IMR-90 (cell line): Measurements from ENCODE around the gene PPP3CB. TPM values are rescaled to one million over a fixed set of nuclear protein-coding genes. Genes with fewer than 3 reads are reported as not detected.

Experiments
- ATAC-seq: fragments of 200-7000 bp; cut with Tn5 transposase; 2 replicates; pipeline ENCODE4 v1.9.1; 2020; ENCODE audit warnings: low read depth, mild to moderate bottlenecking, moderate library complexity
- BruUV-seq: library from RNA; stranded (reverse); fragments of 400-500 nt; replicated peaks from 2 replicates; lab custom pipeline; 2021; lab: Mats Ljungman, UMichigan
- CTCF ChIA-PET: fragments of 300-600 bp; formaldehyde crosslinking; extraction: SDS; loops from one replicate; lab custom pipeline; 2021; ENCODE audit warnings: antibody characterized with exemption; lab: Yijun Ruan, JAX
- POLR2A ChIA-PET: fragments of 300-600 bp; sonication (Branson Sonifier 250); formaldehyde crosslinking; loops from one replicate; lab custom pipeline; 2022; ENCODE audit warnings: antibody characterized with exemption; ENCODE audit not compliant: unreplicated experiment; lab: Charles Lee
- DNase-seq: peaks from one replicate; pipeline ENCODE4 v3.0.0; 2013
- H2AFZ ChIP-seq: replicated peaks from 2 replicates; pipeline ENCODE3; 2013; ENCODE audit warnings: low read length, mild to moderate bottlenecking; ENCODE audit not compliant: poor library complexity
- H2AK5ac ChIP-seq: 2 replicates; pipeline ENCODE4 v1.6.1; 2013; ENCODE audit warnings: low read depth, low read length, inconsistent platforms
- H2AK9ac ChIP-seq: replicated peaks from 2 replicates; pipeline ENCODE3; 2013; ENCODE audit warnings: mild to moderate bottlenecking, low read depth, low read length, moderate library complexity; ENCODE audit not compliant: poor library complexity
- H2BK120ac ChIP-seq: 2 replicates; pipeline ENCODE4 v1.6.1; 2013; ENCODE audit warnings: low read depth, low read length, inconsistent platforms
- H2BK15ac ChIP-seq: 3 replicates; pipeline ENCODE4 v1.6.1; 2013; ENCODE audit warnings: low read depth, low read length, inconsistent platforms
- H2BK20ac ChIP-seq: 2 replicates; pipeline ENCODE4 v1.6.1; 2013; ENCODE audit warnings: low read depth, mild to moderate bottlenecking, inconsistent platforms, low read length, moderate library complexity
- H2BK5ac ChIP-seq: 2 replicates; pipeline ENCODE4 v1.6.1; 2013; ENCODE audit warnings: mild to moderate bottlenecking, low read depth, low read length, inconsistent platforms; ENCODE audit not compliant: poor library complexity, severe bottlenecking
- H3K14ac ChIP-seq: replicated peaks from 2 replicates; pipeline ENCODE4 v1.6.1; 2013; ENCODE audit warnings: low read depth, low read length, inconsistent platforms
- H3K18ac ChIP-seq: 2 replicates; pipeline ENCODE4 v1.6.1; 2013; ENCODE audit warnings: low read depth, low read length, control low read depth
- H3K23ac ChIP-seq: 2 replicates; pipeline ENCODE4 v1.6.1; 2013; ENCODE audit warnings: low read depth, low read length, inconsistent platforms
- H3K27ac ChIP-seq: 2 replicates; pipeline ENCODE4 v1.5.1; 2013; ENCODE audit warnings: mild to moderate bottlenecking, control low read depth, low read length; ENCODE audit not compliant: insufficient read depth
- H3K27me3 ChIP-seq: 2 replicates; pipeline ENCODE4 v1.6.1; 2013; ENCODE audit warnings: low read length; ENCODE audit not compliant: control insufficient read depth, insufficient read depth
- H3K36me3 ChIP-seq: 2 replicates; pipeline ENCODE4 v1.6.1; 2013; ENCODE audit warnings: low read length, mixed read lengths; ENCODE audit not compliant: control insufficient read depth, insufficient read depth
- H3K4ac ChIP-seq: 2 replicates; pipeline ENCODE4 v1.6.1; 2013; ENCODE audit warnings: low read depth, low read length, inconsistent platforms
- H3K4me1 ChIP-seq: 2 replicates; pipeline ENCODE4 v1.6.1; 2013; ENCODE audit warnings: low read length, mixed read lengths; ENCODE audit not compliant: control insufficient read depth, insufficient read depth
- H3K4me2 ChIP-seq: 2 replicates; pipeline ENCODE4 v1.6.1; 2013; ENCODE audit warnings: low read depth, mild to moderate bottlenecking, control low read depth, low read length, moderate library complexity
- H3K4me3 ChIP-seq: 2 replicates; pipeline ENCODE4 v1.5.1; 2013; ENCODE audit warnings: low read depth, mild to moderate bottlenecking, control low read depth, low read length, moderate library complexity; ENCODE audit not compliant: insufficient read depth
- H3K56ac ChIP-seq: 2 replicates; pipeline ENCODE4 v1.6.1; 2013; ENCODE audit warnings: low read length, inconsistent platforms; ENCODE audit not compliant: insufficient read depth; ENCODE audit errors: extremely low read depth
- H3K79me1 ChIP-seq, 2 experiments: 2 replicates each; pipeline ENCODE4 v1.6.1; 2013; ENCODE audit warnings: low read length in 2 of 2, inconsistent platforms in 1 of 2, low read depth in 1 of 2
- H3K9ac ChIP-seq: 2 replicates; pipeline ENCODE4 v1.6.1; 2013; ENCODE audit warnings: low read depth, low read length, control low read depth
- H3K9me1 ChIP-seq: 2 replicates; pipeline ENCODE4 v1.6.1; 2013; ENCODE audit warnings: low read length, inconsistent platforms; ENCODE audit not compliant: insufficient read depth
- H3K9me3 ChIP-seq: 2 replicates; pipeline ENCODE4 v1.6.1; 2013; ENCODE audit warnings: low read length; ENCODE audit not compliant: control insufficient read depth, insufficient read depth
- H4K20me1 ChIP-seq: 2 replicates; pipeline ENCODE4 v1.6.1; 2013; ENCODE audit warnings: low read length, inconsistent platforms; ENCODE audit not compliant: insufficient read depth
- H4K5ac ChIP-seq: 2 replicates; pipeline ENCODE4 v1.6.1; 2013; ENCODE audit warnings: mild to moderate bottlenecking, low read depth, low read length, control low read depth
- H4K8ac ChIP-seq, 2 experiments: 2 replicates each; pipeline ENCODE4 v1.6.1; 2013; ENCODE audit warnings: low read depth in 2 of 2, low read length in 2 of 2, control low read depth in 1 of 2, inconsistent platforms in 1 of 2
- H4K91ac ChIP-seq: 2 replicates; pipeline ENCODE4 v1.6.1; 2013; ENCODE audit warnings: low read depth, low read length, inconsistent platforms; ENCODE audit not compliant: insufficient read depth
- CEBPB ChIP-seq: IDR thresholded peaks from 2 replicates; pipeline ENCODE4 v1.6.1; 2012; ENCODE audit warnings: low read depth, low read length, improper control_type of control experiment
- CHD1 ChIP-seq: IDR thresholded peaks from 2 replicates; pipeline ENCODE4 v1.6.1; 2012; ENCODE audit warnings: low read depth, low read length, improper control_type of control experiment
- FOS ChIP-seq: fragments of 150-350 bp; IDR thresholded peaks from 2 replicates; pipeline ENCODE4 v1.6.1; 2016; ENCODE audit warnings: low read depth, low read length
- MAFK ChIP-seq: IDR thresholded peaks from 2 replicates; pipeline ENCODE4 v1.6.1; 2012; ENCODE audit warnings: low read depth, low read length, improper control_type of control experiment
- MAZ ChIP-seq: IDR thresholded peaks from 2 replicates; pipeline ENCODE4 v1.6.1; 2012; ENCODE audit warnings: low read depth, mild to moderate bottlenecking, low read length, improper control_type of control experiment, moderate library complexity, borderline replicate concordance
- MXI1 ChIP-seq: IDR thresholded peaks from 2 replicates; pipeline ENCODE4 v1.6.1; 2012; ENCODE audit warnings: low read depth, mild to moderate bottlenecking, low read length, moderate library complexity, borderline replicate concordance
- NFE2L2 ChIP-seq: fragments of 150-350 bp; IDR thresholded peaks from 2 replicates; pipeline ENCODE4 v1.6.1; 2016; ENCODE audit warnings: low read depth, mild to moderate bottlenecking, low read length
- POLR2A ChIP-seq: IDR thresholded peaks from 2 replicates; pipeline ENCODE4 v1.6.1; 2012; ENCODE audit warnings: mild to moderate bottlenecking, low read depth, low read length
- RAD21 ChIP-seq: IDR thresholded peaks from 2 replicates; pipeline ENCODE4 v1.6.1; 2012; ENCODE audit warnings: low read length, improper control_type of control experiment
- SMC3 ChIP-seq: fragments of 150-350 bp; IDR thresholded peaks from 2 replicates; pipeline ENCODE4 v1.6.1; 2016; ENCODE audit warnings: low read depth, mild to moderate bottlenecking, antibody characterized with exemption, low read length, moderate library complexity
- dilution Hi-C: fragments of 300-500 bp; cut with HindIII; formaldehyde crosslinking; loops from one replicate; pipeline ENCODE4 v1.14.3; 2018; ENCODE audit warnings: low sequenced_read_pairs; ENCODE audit not compliant: unreplicated experiment
- in situ Hi-C: fragments of 300-500 bp; cut with MboI; formaldehyde crosslinking; loops from 3 replicates; pipeline ENCODE4 v1.14.3; 2019; ENCODE audit warnings: low sequenced_read_pairs, inconsistent platforms, mixed read lengths
- intact Hi-C: fragments of 100-400 bp; cut with micrococcal nuclease; formaldehyde crosslinking; loops from 2 replicates; pipeline ENCODE4 v1.10.0; 2022
- polyA plus RNA-seq, 3 experiments: library from polyadenylated mRNA; depleted of rRNA; stranded (reverse); fragments of >200 nt; gene quantifications; 2 replicates each; pipeline ENCODE4 v1.2.3, GENCODE V29; 2012; ENCODE audit warnings: low replicate concordance in 1 of 3
- total RNA-seq: library from RNA; depleted of rRNA; stranded (reverse); fragments of >200 nt; gene quantifications from 2 replicates; pipeline ENCODE4 v1.2.3, GENCODE V29; 2012

The PPP3CB gene
- total and polyA plus RNA-seq, 2 of the 4 experiments (the other 2 are of a cell fraction) = 22.9 to 36.4 TPM

GRCh38 chr10:73446926-73447325, 48.9 kb downstream of the PPP3CB start:
- Histone ChIP-seq H2BK120ac (no peak overlapping the region), H2BK5ac (no peak overlapping the region), H2BK15ac (no peak overlapping the region), H3K27ac (no peak overlapping the region), H3K27me3 (no peaks in the 10 kb centered on the region), H4K8ac (no peak overlapping the region), H3K9ac (no peak overlapping the region), H3K9me1 (peaks cover 3% of the 10 kb centered on the region; the same call in 1 of the 2 replicates), H3K18ac (no peak overlapping the region), H3K9me3 (no peaks in the 10 kb centered on the region), H4K5ac (no peak overlapping the region), H3K4me3 (no peak overlapping the region), H3K4ac (no peak overlapping the region), H2AK9ac (no peak overlapping the region), H2AFZ (no peak overlapping the region), H4K20me1 (no peaks in the 10 kb centered on the region), H3K36me3 (peaks cover 11% of the 10 kb centered on the region), H3K23ac (no peak overlapping the region), H2AK5ac (no peak overlapping the region), H4K91ac (no peak overlapping the region), H3K14ac (no peak overlapping the region), H3K4me1 (no peaks in the 10 kb centered on the region), H3K56ac (no peak overlapping the region), H2BK20ac (no peak overlapping the region), H3K79me1 (peaks cover 0 to 6% of the 10 kb centered on the region in 2 experiments; a peak in 2 of 4 replicates), H3K4me2 (no peak overlapping the region)
- no peak for TF ChIP-seq MAZ
- TF ChIP-seq CHD1 = no peak
- TF ChIP-seq FOS = no peak
- TF ChIP-seq NFE2L2 = no peak
- no peak for TF ChIP-seq CEBPB
- TF ChIP-seq MAFK = no peak
- no peak for TF ChIP-seq SMC3
- TF ChIP-seq RAD21 = no peak
- TF ChIP-seq MXI1 = no peak
- no peak for TF ChIP-seq POLR2A
- DNase-seq (no peak), ATAC-seq (no peak)
- intact Hi-C loops (no loop called here), in situ Hi-C loops (no loop called here), dilution Hi-C loops (no loop called here)
- no TSS peak for BruUV-seq
- ChIA-PET POLR2A (no interaction called here), CTCF (no interaction called here)
